Tibial artery (tissue), 4 donors: ENCODE measurements around the gene LTN1.
A peak's percentile ranks its signal among the peaks of the same experiment; 100 is the strongest.

ENCODE experiments used
- DNase-seq, 2 donors: peaks; one replicate each; pipeline ENCODE4 v3.0.0-alpha.2; 2019
- H3K27ac ChIP-seq, 2 donors: fragments of 200-600 bp; sonication (generic) in 1 of 2; 1 replicate in 1 of 2; 2 replicates in 1 of 2; pipeline ENCODE4 v1.5.1; 2018 to 2019; ENCODE audit warnings: mild to moderate bottlenecking in 1 of 2
- H3K27me3 ChIP-seq, 2 donors: fragments of 200-600 bp; sonication (generic) in 1 of 2; one replicate each; pipeline versions ENCODE4 v1.5.1 to v1.6.0; 2016 to 2019
- H3K36me3 ChIP-seq, 3 donors: fragments of 200-600 bp; sonication (generic) in 2 of 3; one replicate each; pipeline ENCODE4 v1.5.1; 2016 to 2019; ENCODE audit warnings: mild to moderate bottlenecking in 2 of 3
- H3K4me1 ChIP-seq, 4 donors: fragments of 200-600 bp; sonication (generic) in 2 of 4; 1 replicate in 3 of 4; 2 replicates in 1 of 4; pipeline ENCODE4 v1.5.1; 2016 to 2019
- H3K4me3 ChIP-seq, 2 donors: fragments of 200-600 bp; sonication (generic) in 1 of 2; 1 replicate in 1 of 2; 2 replicates in 1 of 2; pipeline ENCODE4 v1.5.1; 2018 to 2019; ENCODE audit warnings: mild to moderate bottlenecking in 2 of 2
- H3K9me3 ChIP-seq, 3 donors: fragments of 200-600 bp; sonication (generic) in 1 of 3; one replicate each; pipeline ENCODE4 v1.5.1; 2016 to 2019
- CTCF ChIP-seq, 2 experiments: fragments of 200-600 bp in 1 of 2; fragments of 450-650 bp in 1 of 2; IDR thresholded peaks; one replicate each; pipeline ENCODE4 v1.5.1; 2017 to 2019; ENCODE audit warnings: antibody characterized with exemption in 2 of 2, mild to moderate bottlenecking in 1 of 2, moderate library complexity in 1 of 2
- intact Hi-C: fragments of 100-400 bp; cut with DNase I; formaldehyde crosslinking; loops from one replicate; pipeline ENCODE4 v1.15.0; 2023; ENCODE audit warnings: low total_unique reads

LTN1 gene

GRCh38 chr21:28910280-28910887, 82.3 kb downstream of the LTN1 start:
- Histone ChIP-seq H3K27me3 (no peaks in the 10 kb centered on the region), H3K4me1 (peaks cover 0 to 37% (median 15%) of the 10 kb centered on the region in 4 donors), H3K27ac (peak overlapping the region; percentile 50 to 60), H3K9me3 (no peaks in the 10 kb centered on the region), H3K36me3 (no peaks in the 10 kb centered on the region), H3K4me3 (no peak overlapping the region)
- no peak for DNase-seq
- TF ChIP-seq CTCF (IDR thresholded peaks at IDR 0.05): no peak
- intact Hi-C loops: no loop called here

- TF ChIP-seq CTCF (IDR thresholded peaks at IDR 0.05): no peak
- Histone ChIP-seq H3K27ac (no peak overlapping the region), H3K27me3 (no peaks in the 10 kb centered on the region), H3K36me3 (no peaks in the 10 kb centered on the region), H3K4me1 (peaks cover 0 to 44% (median 15%) of the 10 kb centered on the region in 4 donors), H3K4me3 (no peak overlapping the region), H3K9me3 (no peaks in the 10 kb centered on the region)
- intact Hi-C loops: no loop called here
- no peak for DNase-seq
Observed at GRCh38 chr21:28908351-28908750, 84.3 kb downstream of the LTN1 start.

- intact Hi-C loops: no loop called here
- TF ChIP-seq CTCF (IDR thresholded peaks at IDR 0.05): no peak
- Histone ChIP-seq H3K9me3 (no peaks in the 10 kb centered on the region), H3K27me3 (no peaks in the 10 kb centered on the region), H3K4me3 (no peak overlapping the region), H3K4me1 (peaks cover 0 to 38% (median 14%) of the 10 kb centered on the region in 4 donors), H3K36me3 (no peaks in the 10 kb centered on the region), H3K27ac (no peak overlapping the region)
- DNase-seq: no peak
Observed at GRCh38 chr21:28906841-28907240, 85.8 kb downstream of the LTN1 start.

- H3K4me1 ChIP-seq: peaks cover 0 to 32% (median 11%) of the 10 kb centered on the region in 4 donors
- H3K27ac ChIP-seq: no peak overlapping the region
- no peak for DNase-seq
- no peaks in the 10 kb centered on the region for H3K27me3 ChIP-seq
- no peaks in the 10 kb centered on the region for H3K9me3 ChIP-seq
- H3K4me3 ChIP-seq: no peak overlapping the region
- H3K36me3 ChIP-seq: no peaks in the 10 kb centered on the region
- TF ChIP-seq CTCF (IDR thresholded peaks at IDR 0.05): no peak
- intact Hi-C loops: no loop called here
Observed at GRCh38 chr21:28906236-28906635, 86.4 kb downstream of the LTN1 start.

- Histone ChIP-seq H3K4me3 (no peak overlapping the region), H3K27ac (no peak overlapping the region), H3K27me3 (no peaks in the 10 kb centered on the region), H3K9me3 (no peaks in the 10 kb centered on the region), H3K36me3 (no peaks in the 10 kb centered on the region), H3K4me1 (peaks cover 0 to 25% (median 6%) of the 10 kb centered on the region in 4 donors)
- TF ChIP-seq CTCF (IDR thresholded peaks at IDR 0.05): no peak
- DNase-seq: no peak
- intact Hi-C loops: no loop called here
Observed at GRCh38 chr21:28904961-28905435, 87.7 kb downstream of the LTN1 start.
